GM12864 (cell line): ENCODE data around the gene HSPBAP1.

ENCODE experiments used
- DNase-seq: peaks from one replicate; pipeline ENCODE4 v3.0.0-alpha.2; 2011; ENCODE audit warnings: low read depth
- H3K4me3 ChIP-seq: 2 replicates; pipeline ENCODE4 v1.5.1; 2011; ENCODE audit warnings: mild to moderate bottlenecking, low read depth, low read length, control low read depth
- CTCF ChIP-seq: IDR thresholded peaks from 2 replicates; pipeline ENCODE4 v1.5.1; 2011; ENCODE audit warnings: low read depth, mild to moderate bottlenecking, moderate library complexity, low read length, control low read depth, inconsistent platforms; ENCODE audit errors: missing control alignments

The HSPBAP1 gene

GRCh38 chr3:122799322-122799721 is 5.7 kb upstream of the HSPBAP1 start:
- no peak for TF ChIP-seq CTCF
- no peak for DNase-seq
- no peak overlapping the region for H3K4me3 ChIP-seq

- H3K4me3 ChIP-seq: no peak overlapping the region
- no peak for TF ChIP-seq CTCF
Observed at GRCh38 chr3:122797291-122797690, 3.7 kb upstream of the HSPBAP1 start.

GRCh38 chr3:122795674-122796195 is 2.1 kb upstream of the HSPBAP1 start:
- no peak for DNase-seq
- peak overlapping the region; percentile 79 for H3K4me3 ChIP-seq
- TF ChIP-seq CTCF: no peak

More at GRCh38 chr3:122797291-122797690, 3.7 kb upstream of the HSPBAP1 start:
- no peak for DNase-seq

- peak within 1 kb of the TSS; percentile 79 for H3K4me3 ChIP-seq
- no peak for TF ChIP-seq CTCF
- DNase-seq: no peak
Observed at GRCh38 chr3:122794779-122795673, 1.4 kb upstream of the HSPBAP1 start, which contains the start of gene SLC49A4. Gene SLC49A4 (plus strand): TSS chr3:122795069. CDS start chr3:122795193, 124 bp downstream.

- DNase-seq: no peak
- TF ChIP-seq CTCF: no peak
- H3K4me3 ChIP-seq: peak overlapping the region; percentile 79
Observed at GRCh38 chr3:122794483-122794778, 800 bp upstream of the HSPBAP1 start.

- no peak overlapping the region for H3K4me3 ChIP-seq
- no peak for TF ChIP-seq CTCF
- no peak for DNase-seq
Observed at GRCh38 chr3:122789585-122790273, 3.9 kb downstream of the HSPBAP1 start.
